Breast epithelium (tissue), 4 donors: Measurements from ENCODE around the gene ADGRG4. TPM values are rescaled to one million over a fixed set of nuclear protein-coding genes. Genes with fewer than 3 reads are reported as not detected.

Source experiments
- DNase-seq, 2 donors: peaks; one replicate each; pipeline ENCODE4 v3.0.0-alpha.2; 2019; ENCODE audit warnings: low spot score in 2 of 2
- H3K27ac ChIP-seq, 2 donors: fragments of 200-600 bp; sonication (generic) in 1 of 2; one replicate each; pipeline ENCODE4 v1.5.1; 2016 to 2019; ENCODE audit warnings: mild to moderate bottlenecking in 1 of 2
- H3K27me3 ChIP-seq, 2 donors: fragments of 200-600 bp; sonication (generic) in 1 of 2; one replicate each; pipeline versions ENCODE4 v1.5.1 to v1.6.0; 2017 to 2019; ENCODE audit warnings: control low read depth in 1 of 2, mild to moderate bottlenecking in 1 of 2
- H3K36me3 ChIP-seq: fragments of 200-600 bp; one replicate; pipeline ENCODE4 v1.5.1; 2019
- H3K4me1 ChIP-seq, 2 donors: fragments of 200-600 bp; sonication (generic); one replicate each; pipeline ENCODE4 v1.5.1; 2016 to 2019; ENCODE audit warnings: control low read depth in 1 of 2
- H3K4me3 ChIP-seq, 3 donors: fragments of 200-600 bp; sonication (generic); 1 replicate in 2 of 3; 2 replicates in 1 of 3; pipeline ENCODE4 v1.5.1; 2016 to 2019; ENCODE audit warnings: mild to moderate bottlenecking in 3 of 3, moderate library complexity in 2 of 3
- H3K9me3 ChIP-seq, 2 donors: fragments of 200-600 bp; sonication (generic) in 1 of 2; one replicate each; pipeline ENCODE4 v1.5.1; 2016 to 2019; ENCODE audit warnings: control low read depth in 1 of 2
- CTCF ChIP-seq, 3 donors: fragments of 450-650 bp; IDR thresholded peaks; one replicate each; pipeline ENCODE4 v1.5.1; 2016 to 2017; ENCODE audit warnings: antibody characterized with exemption in 3 of 3, mild to moderate bottlenecking in 3 of 3, moderate library complexity in 3 of 3
- POLR2A ChIP-seq: fragments of 450-650 bp; IDR thresholded peaks from one replicate; pipeline ENCODE4 v1.6.1; 2016; ENCODE audit warnings: antibody characterized with exemption, mild to moderate bottlenecking, moderate library complexity
- POLR2AphosphoS5 ChIP-seq, 3 donors: sonication (generic); formaldehyde crosslinking; IDR thresholded peaks; one replicate each; pipeline ENCODE4 v1.6.1; 2017; ENCODE audit warnings: antibody characterized with exemption in 3 of 3
- intact Hi-C: fragments of 100-400 bp; cut with DNase I; formaldehyde crosslinking; loops from one replicate; pipeline ENCODE4 v1.15.1; 2023; ENCODE audit warnings: low total_unique reads
- total RNA-seq, 3 donors: library from RNA; depleted of rRNA; stranded (reverse); fragments of >200 nt; gene quantifications; one replicate each; pipeline ENCODE4 v1.1.0, GENCODE V29; 2016

Gene ADGRG4
- total RNA-seq, 3 donors from 2014 or later, result under 0.01 to 0.16 (median under 0.01) TPM

DNA sequence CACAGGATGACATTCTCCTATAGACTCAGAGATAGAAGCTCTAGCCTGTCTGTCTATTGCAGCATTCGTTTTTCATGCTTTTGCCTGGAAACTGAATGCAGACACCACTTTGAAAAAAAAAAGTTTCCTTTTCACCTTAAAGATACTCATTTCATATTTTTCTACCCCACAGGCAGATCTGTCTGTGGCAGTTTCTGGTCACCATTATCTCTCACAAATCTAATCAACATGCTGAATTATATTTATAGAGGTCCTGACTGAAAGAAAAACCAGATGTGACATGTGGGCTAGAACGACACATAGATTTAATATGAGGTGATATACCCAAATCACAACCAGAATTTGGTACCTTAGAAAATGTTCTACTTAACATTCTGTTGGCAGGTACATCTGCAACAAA, 28.2 kb downstream of the ADGRG4 start:
- no peaks in the 10 kb centered on the region for H3K4me1 ChIP-seq
- no peaks in the 10 kb centered on the region for H3K36me3 ChIP-seq
- no peak overlapping the region for H3K4me3 ChIP-seq
- no peak overlapping the region for H3K27ac ChIP-seq
- H3K27me3 ChIP-seq, result peaks cover 0 to 9% of the 10 kb centered on the region in 2 donors
- no peaks in the 10 kb centered on the region for H3K9me3 ChIP-seq
- no peak for TF ChIP-seq CTCF (IDR thresholded peaks at IDR 0.05)
- TF ChIP-seq POLR2A, result no peak
- TF ChIP-seq POLR2AphosphoS5 (IDR thresholded peaks at IDR 0.05), result no peak
- DNase-seq, result no peak
- intact Hi-C loops, result no loop called here

DNA sequence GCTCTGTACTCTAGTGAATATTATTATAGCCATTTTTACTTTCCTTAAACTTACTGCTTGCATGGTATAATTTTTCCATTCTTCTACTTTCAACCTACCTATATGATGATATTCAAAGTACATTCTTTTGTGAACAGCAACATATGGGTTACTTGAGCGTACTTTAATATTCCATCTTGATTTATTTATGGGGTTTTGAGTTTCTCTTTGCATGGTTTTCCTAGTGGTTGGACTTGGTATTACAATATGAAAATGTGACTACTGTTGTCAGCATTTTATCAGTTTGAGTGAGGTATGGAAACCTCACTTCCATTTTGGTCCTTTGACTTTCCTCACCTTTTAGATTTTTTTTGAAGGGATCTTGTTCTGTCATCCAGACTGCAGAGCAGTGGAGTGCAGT, 35.9 kb downstream of the ADGRG4 start:
- H3K27me3 ChIP-seq, result peaks cover 0 to 5% of the 10 kb centered on the region in 2 donors
- no peaks in the 10 kb centered on the region for H3K9me3 ChIP-seq
- no peak overlapping the region for H3K4me3 ChIP-seq
- no peaks in the 10 kb centered on the region for H3K36me3 ChIP-seq
- no peak for TF ChIP-seq POLR2AphosphoS5 (IDR thresholded peaks at IDR 0.05)
- no peak for TF ChIP-seq POLR2A
- no peak for TF ChIP-seq CTCF (IDR thresholded peaks at IDR 0.05)
- DNase-seq, result no peak
- H3K27ac ChIP-seq, result no peak overlapping the region
- intact Hi-C loops, result no loop called here
- no peaks in the 10 kb centered on the region for H3K4me1 ChIP-seq

GRCh38 chrX:136339702-136340101, 38.9 kb downstream of the ADGRG4 start:
- intact Hi-C loops, result no loop called here
- TF ChIP-seq CTCF (IDR thresholded peaks at IDR 0.05), result no peak
- TF ChIP-seq POLR2AphosphoS5 (IDR thresholded peaks at IDR 0.05), result no peak
- TF ChIP-seq POLR2A, result no peak
- H3K27ac ChIP-seq, result no peak overlapping the region
- peaks cover 0 to 20% of the 10 kb centered on the region in 2 donors for H3K27me3 ChIP-seq
- H3K9me3 ChIP-seq, result no peaks in the 10 kb centered on the region
- no peak overlapping the region for H3K4me3 ChIP-seq
- no peaks in the 10 kb centered on the region for H3K4me1 ChIP-seq
- no peaks in the 10 kb centered on the region for H3K36me3 ChIP-seq
- DNase-seq, result no peak

DNA sequence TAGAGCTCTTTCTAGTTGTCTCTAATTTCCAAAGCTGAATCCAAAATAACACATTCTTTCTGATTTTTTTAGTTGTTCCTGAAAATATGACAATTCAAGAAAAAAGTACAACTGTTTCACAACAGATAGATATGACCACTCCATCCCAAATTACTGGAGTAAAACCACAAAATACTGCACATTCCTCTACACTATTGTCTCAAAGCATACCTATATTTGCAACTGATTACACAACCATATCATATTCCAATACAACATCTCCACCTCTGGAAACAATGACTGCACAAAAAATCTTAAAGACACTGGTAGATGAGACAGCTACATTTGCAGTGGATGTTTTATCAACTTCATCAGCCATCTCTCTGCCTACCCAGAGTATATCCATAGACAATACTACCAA, 43.6 kb downstream of the ADGRG4 start:
- H3K4me1 ChIP-seq, result no peaks in the 10 kb centered on the region
- TF ChIP-seq POLR2AphosphoS5 (IDR thresholded peaks at IDR 0.05) (no peak), POLR2A (no peak), CTCF (IDR thresholded peaks at IDR 0.05) (no peak)
- H3K27ac ChIP-seq, result no peak overlapping the region
- no peaks in the 10 kb centered on the region for H3K9me3 ChIP-seq
- intact Hi-C loops, result no loop called here
- H3K36me3 ChIP-seq, result no peaks in the 10 kb centered on the region
- H3K4me3 ChIP-seq, result no peak overlapping the region
- H3K27me3 ChIP-seq, result peaks cover 0 to 30% of the 10 kb centered on the region in 2 donors
- DNase-seq, result no peak

GRCh38 chrX:136346506-136346905, 45.7 kb downstream of the ADGRG4 start:
- H3K27me3 ChIP-seq, result peaks cover 0 to 34% of the 10 kb centered on the region in 2 donors
- H3K4me1 ChIP-seq, result no peaks in the 10 kb centered on the region
- H3K4me3 ChIP-seq, result no peak overlapping the region
- H3K9me3 ChIP-seq, result no peaks in the 10 kb centered on the region
- no peak overlapping the region for H3K27ac ChIP-seq
- intact Hi-C loops, result no loop called here
- DNase-seq, result no peak
- H3K36me3 ChIP-seq, result no peaks in the 10 kb centered on the region
- TF ChIP-seq POLR2AphosphoS5 (IDR thresholded peaks at IDR 0.05) (no peak), CTCF (IDR thresholded peaks at IDR 0.05) (no peak), POLR2A (no peak)
